ENCODE measurements around the gene WDR87.

GRCh38 chr19:37950471-37951175 is 44.2 kb upstream of the WDR87 start:
- TF ChIP-seq POLR2AphosphoS5 (IDR thresholded peaks at IDR 0.05): no peak
- TF ChIP-seq CTCF (IDR thresholded peaks at IDR 0.05): no peak
- no peak for TF ChIP-seq POLR2A (IDR thresholded peaks at IDR 0.05)
- no peak for TF ChIP-seq EP300 (IDR thresholded peaks at IDR 0.05)

Measured in upper lobe of left lung (tissue), 4 donors.